Skeletal muscle cell (primary cell): ENCODE measurements around the gene GRAMD1C.
A peak's percentile ranks its signal among the peaks of the same experiment; 100 is the strongest.
"Not testable (repeated sequence)": the region's sequence is repeated elsewhere in the genome, so short reads cannot be mapped to it uniquely, and the experiment has no call there.

ENCODE experiments used
- DNase-seq: peaks from one replicate; pipeline ENCODE4 v3.0.0-alpha.2; 2010; ENCODE audit warnings: low read depth
- H3K4me3 ChIP-seq: 2 replicates; pipeline ENCODE4 v1.5.1; 2011; ENCODE audit warnings: low read depth, mild to moderate bottlenecking, control low read depth, low read length, moderate library complexity

Gene GRAMD1C

GRCh38 chr3:113849071-113849470, 10.5 kb downstream of the GRAMD1C start:
- DNase-seq, H3K4me3 ChIP-seq: not testable (repeated sequence)

DNA sequence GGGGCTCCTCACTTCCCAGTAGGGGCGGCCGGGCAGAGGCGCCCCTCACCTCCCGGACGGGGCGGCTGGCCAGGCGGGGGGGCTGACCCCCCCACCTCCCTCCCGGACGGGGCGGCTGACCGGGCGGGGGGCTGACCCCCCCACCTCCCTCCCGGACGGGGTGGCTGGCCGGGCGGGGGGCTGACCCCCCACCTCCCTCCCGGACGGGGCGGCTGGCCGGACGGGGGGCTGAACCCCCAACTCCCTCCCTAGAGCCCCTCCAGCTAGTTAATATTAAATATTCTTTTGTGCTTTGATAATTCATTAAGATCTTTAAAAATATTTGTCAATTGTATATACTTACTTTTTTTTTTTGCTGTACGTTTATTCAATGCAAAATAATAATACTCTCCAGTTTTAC, 11.3 kb downstream of the GRAMD1C start:
- not testable (repeated sequence) for H3K4me3 ChIP-seq, DNase-seq

- not testable (repeated sequence) for DNase-seq, H3K4me3 ChIP-seq
These were observed 11.8 kb downstream of the GRAMD1C start for GRCh38 chr3:113850391-113850790.

DNA sequence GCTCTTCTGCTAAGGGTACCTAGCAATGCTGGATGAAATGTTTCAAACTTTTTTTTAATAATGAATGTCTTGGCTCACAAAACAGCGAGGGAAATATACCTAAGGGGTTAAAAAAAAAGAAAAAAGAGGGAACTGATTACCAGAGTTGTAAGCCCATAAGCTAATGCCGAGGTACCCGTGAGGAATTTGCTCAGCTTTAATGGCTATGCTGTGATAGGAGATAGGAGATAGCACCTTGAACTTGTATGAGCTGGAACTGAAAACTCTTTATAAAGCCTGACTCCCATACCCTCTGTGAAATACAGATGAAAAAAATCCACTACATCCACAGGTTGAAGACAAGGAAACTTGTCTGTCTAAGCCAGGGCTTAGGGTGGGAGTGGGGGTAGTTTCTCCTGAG, 13.9 kb downstream of the GRAMD1C start:
- DNase-seq = no peak
- H3K4me3 ChIP-seq = no peak overlapping the region

DNA sequence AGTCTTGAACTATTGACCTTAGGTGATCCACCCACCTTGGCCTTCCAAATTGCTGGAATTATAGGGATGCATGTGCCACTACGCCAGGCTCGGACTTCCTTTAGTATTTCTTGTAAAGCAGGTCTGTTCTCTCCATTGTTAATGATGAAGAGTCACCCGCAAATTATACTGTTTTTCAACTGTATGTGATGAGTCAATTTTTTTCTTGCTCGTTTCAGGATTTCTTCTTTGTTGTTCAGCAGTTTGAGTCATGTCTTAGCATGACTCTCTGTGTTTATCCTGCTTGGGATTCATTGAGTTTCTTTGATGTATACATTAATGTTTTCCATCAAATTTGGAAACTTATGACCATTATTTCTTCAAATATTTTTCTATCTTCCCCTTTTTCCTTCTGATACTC, 28.9 kb downstream of the GRAMD1C start:
- DNase-seq = peak; percentile 5
- no peak overlapping the region for H3K4me3 ChIP-seq

GRCh38 chr3:113873293-113873692, 34.7 kb downstream of the GRAMD1C start:
- DNase-seq = no peak
- no peak overlapping the region for H3K4me3 ChIP-seq

- DNase-seq = no peak
- no peak overlapping the region for H3K4me3 ChIP-seq
These were observed 35.4 kb downstream of the GRAMD1C start for GRCh38 chr3:113873814-113874526.

DNA sequence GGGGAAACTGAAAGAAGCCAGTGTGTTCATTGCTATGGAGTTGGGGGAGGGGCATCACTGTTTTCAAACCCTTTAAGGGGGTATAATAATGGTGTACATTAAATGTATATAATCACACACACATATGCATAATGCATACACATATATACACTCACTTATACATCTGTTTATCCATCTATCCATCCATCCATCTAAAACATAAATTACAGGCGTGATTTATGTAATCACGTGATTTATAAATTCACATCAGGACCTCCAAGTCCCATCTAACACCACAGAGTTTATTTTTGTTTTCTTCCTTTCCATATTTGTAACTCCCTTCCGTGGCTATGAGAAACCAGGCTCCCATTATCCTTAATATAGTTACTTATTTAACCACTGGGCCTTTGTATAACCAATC, 39.8 kb downstream of the GRAMD1C start:
- H3K4me3 ChIP-seq = no peak overlapping the region
- no peak for DNase-seq

GRCh38 chr3:113885050-113885449, 46.5 kb downstream of the GRAMD1C start:
- no peak overlapping the region for H3K4me3 ChIP-seq
- no peak for DNase-seq

DNA sequence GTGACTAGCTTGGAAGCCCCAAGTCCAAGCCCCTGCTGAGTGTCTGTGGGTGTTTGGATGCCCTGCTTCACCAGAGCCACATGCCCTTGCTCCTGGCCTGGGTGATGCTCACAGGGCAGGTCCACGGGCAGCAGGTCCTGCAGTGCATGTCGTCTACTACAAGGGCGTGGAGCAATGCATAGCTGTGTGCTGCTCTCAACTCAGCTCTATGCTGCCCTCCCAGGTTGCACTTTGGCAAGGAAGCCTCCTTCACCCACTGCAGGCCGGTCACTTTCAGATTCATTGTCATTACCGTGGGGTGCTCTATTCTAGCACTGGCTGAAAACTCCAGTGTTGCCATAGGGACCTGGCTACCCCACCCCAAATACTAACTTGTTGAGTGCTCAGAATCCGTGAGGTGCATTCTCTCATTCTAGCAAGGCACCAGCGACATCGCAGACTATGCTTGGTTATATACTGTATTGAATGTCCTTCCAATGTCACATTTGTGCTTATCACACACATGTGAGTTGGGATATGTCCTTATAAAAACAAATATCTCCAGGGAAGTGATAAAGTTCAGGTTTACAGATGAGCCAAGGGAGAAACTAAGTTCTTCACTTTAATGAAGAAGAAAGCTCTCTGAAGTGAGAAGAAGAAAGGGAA, 51.8 kb downstream of the GRAMD1C start:
- no peak for DNase-seq
- no peak overlapping the region for H3K4me3 ChIP-seq

DNA sequence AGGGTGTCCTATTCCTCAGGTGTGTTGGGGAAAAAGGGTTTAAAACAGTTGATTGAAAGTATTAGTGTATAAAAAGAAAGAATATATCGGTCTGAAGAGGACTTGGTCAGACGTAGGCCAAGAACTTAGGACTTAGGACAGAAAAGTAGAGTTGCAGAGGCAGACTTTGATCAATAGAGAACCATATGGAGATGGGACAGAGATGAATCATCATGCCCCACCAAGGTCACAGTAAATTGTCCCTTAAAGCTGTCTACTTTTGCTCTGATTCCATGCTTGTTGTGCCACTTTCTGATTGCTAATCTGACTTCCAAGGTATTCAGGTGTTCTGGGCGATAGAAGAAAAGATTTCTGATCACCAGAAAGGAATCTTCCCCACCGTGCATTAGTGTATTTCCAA, 56.3 kb downstream of the GRAMD1C start:
- H3K4me3 ChIP-seq = no peak overlapping the region
- DNase-seq = no peak

DNA sequence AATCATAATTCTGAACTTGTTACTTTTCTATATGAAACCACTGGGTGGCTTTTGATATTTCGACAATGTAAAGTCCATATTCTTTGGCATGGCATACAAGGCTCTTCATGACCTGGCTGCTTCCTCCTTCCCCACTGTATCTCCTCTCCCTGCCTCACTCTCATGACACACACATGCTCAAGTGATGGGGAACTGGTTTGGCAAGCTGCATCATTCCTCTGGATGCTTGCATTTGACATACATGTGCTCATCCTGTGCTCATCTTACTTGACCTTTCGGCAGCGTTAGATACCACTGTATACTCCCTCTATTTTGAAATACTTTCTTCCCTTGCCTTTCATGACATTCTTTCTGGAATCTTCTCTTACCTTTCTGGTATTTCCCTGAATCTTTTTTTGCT, 57.4 kb downstream of the GRAMD1C start:
- DNase-seq = no peak

GRCh38 chr3:113896930-113897329, 58.3 kb downstream of the GRAMD1C start:
- no peak for DNase-seq
- no peak overlapping the region for H3K4me3 ChIP-seq

More for the DNA sequence above, 57.4 kb downstream of the GRAMD1C start:
- H3K4me3 ChIP-seq = no peak overlapping the region

DNA sequence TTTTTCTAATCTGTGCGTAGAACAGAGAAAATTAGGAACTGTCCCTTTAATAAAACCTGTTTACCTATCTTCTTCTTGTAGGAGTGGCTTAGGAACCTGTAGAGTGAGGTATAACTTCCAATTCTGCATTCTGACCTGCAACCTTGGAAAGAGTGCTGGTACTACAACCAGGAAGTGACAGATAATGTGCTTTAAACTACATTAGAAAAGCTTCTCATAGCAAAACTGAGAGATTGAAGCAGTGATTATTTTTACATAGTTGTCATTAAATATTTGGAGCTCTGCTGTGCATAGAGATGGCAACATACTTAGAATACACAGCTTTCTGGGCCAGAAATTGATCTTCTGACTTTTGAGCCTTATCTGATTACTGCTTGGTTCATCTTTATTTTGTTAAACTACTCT, 58.8 kb downstream of the GRAMD1C start:
- DNase-seq = no peak
- H3K4me3 ChIP-seq = no peak overlapping the region

DNA sequence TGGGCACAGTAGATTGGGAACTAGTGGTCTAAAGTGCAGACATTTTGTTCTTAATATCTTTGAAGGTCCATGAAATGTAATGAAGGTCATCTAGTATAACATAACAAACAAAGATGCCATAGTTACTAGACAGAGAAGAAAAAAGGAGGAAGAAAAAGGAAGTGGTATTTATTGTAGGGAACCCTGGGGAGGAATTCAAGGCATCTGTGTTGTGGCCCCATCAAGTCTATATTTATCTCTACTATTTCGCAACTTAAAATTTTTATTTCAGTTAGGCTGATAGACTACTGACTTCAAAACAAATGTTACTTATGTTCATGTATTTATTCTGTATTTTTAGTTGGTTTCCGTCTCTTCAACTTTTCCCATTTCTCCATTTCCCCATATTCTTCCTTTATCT, 60.3 kb downstream of the GRAMD1C start:
- peak; percentile 7 for DNase-seq
- H3K4me3 ChIP-seq = no peak overlapping the region

GRCh38 chr3:113906568-113907140, 68.1 kb downstream of the GRAMD1C start:
- no peak overlapping the region for H3K4me3 ChIP-seq
- no peak for DNase-seq

- no peak for DNase-seq
- H3K4me3 ChIP-seq = no peak overlapping the region
These were observed 69.5 kb downstream of the GRAMD1C start for GRCh38 chr3:113908133-113908532.

DNA sequence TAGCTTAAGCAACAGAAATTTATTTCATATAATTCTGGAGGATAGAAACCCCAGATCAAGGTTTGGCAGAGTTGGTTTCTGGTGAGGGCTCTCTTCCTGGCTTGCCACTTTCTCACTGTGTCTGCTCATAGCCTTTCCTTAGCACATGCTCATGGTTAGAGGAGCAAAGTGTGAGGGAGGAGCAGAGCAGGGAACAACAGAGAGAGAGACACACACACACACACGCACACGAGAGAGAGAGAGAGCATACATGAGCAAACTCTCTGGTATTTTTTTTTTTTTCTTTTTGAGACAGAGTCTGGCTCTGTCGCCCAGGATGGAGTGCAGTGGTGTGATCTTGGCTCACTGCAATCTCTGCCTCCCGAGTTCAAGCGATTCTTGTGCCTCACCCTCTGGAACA, 72.4 kb downstream of the GRAMD1C start:
- H3K4me3 ChIP-seq = no peak overlapping the region
- no peak for DNase-seq

DNA sequence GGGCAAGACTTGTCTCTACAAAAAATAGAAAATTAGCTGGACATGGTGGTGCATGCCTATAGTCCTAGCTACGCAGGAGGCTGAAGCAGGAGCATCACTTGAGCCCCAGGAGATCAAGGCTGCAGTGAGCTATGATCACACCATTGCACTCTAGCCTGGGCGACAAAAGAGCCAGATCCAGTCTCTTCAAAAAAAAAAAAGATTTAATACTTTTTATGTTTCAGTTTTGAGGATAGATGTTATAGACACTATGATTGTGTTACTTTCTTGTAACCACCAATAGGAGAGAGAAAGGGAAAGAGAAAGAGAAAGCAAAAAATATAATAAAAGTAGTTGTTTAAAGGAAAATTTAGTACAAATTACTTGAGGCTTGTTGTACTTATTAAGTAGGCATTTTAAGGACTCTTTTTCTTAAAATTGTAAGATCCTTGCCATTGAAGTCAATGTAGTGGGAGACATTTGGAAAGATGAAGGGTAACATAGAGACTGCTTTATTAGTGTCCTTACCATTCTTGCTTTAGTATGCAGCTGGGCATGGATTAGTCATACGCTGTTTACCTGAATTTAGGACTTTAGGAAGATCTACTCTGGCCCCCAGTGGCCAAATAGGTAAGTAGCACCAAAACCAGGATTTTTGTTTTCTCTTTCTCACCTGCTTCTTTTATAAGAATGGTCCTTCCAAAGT, 74.1 kb downstream of the GRAMD1C start:
- no peak overlapping the region for H3K4me3 ChIP-seq
- DNase-seq = peak; percentile 14

DNA sequence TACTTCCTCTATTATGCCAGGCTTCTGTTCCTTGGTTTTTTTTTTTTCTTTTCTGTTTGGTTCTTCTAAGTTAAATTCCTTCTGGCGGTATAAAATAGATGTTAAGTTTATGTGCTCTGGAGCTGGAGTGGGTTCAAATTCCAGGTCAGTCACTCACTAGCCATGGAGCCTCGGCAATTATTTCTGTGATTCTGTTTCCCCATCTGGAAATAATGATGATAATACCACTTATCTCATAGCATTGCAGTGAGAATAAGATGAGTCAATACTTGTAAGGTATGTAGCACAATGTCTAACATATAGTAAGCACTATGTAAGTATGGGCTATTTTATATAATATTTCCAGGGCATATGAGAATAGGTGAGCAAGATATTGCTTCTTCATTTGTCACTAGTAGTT, 76.1 kb downstream of the GRAMD1C start:
- DNase-seq = peak; percentile 31
- H3K4me3 ChIP-seq = no peak overlapping the region
